Fibroblast of skin of right biceps (primary cell): ENCODE measurements around the gene RNF187.
"Not testable (repeated sequence)": the region's sequence is repeated elsewhere in the genome, so short reads cannot be mapped to it uniquely, and the experiment has no call there.

Experiments used
- DNase-seq: peaks from one replicate; pipeline ENCODE4 v3.0.0-alpha.2; 2013

Gene RNF187

GRCh38 chr1:228488818-228489674, 1.9 kb downstream of the RNF187 start:
- DNase-seq = no peak

GRCh38 chr1:228490120-228491078, 3.2 kb downstream of the RNF187 start:
- peak; percentile 71 for DNase-seq

GRCh38 chr1:228493141-228494043, 6.2 kb downstream of the RNF187 start:
- no peak for DNase-seq

- DNase-seq = no peak
Observed at GRCh38 chr1:228494044-228494353, 6.8 kb downstream of the RNF187 start.

DNA sequence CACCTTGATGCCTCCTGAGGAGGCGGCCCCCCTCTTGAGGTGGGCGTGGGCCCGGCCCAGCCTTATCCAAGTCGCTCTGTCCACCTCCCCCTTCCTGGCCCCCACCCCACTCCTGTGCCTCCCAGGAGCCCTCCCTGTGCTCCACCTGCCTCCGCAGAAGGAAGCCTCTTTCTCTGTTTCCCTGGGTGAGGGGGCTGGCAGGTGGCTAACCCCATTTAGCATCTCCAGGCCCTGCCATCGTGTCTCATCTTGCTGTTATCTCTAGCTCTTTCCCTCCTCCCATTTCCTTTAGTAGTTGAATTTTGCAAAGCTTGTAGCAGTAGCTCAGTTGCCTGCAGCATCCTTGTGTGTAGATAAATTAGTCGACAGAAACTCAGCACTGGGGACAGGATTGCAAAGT, 7.2 kb downstream of the RNF187 start:
- DNase-seq = no peak

GRCh38 chr1:228494970-228495853, 8.0 kb downstream of the RNF187 start:
- DNase-seq = no peak

DNA sequence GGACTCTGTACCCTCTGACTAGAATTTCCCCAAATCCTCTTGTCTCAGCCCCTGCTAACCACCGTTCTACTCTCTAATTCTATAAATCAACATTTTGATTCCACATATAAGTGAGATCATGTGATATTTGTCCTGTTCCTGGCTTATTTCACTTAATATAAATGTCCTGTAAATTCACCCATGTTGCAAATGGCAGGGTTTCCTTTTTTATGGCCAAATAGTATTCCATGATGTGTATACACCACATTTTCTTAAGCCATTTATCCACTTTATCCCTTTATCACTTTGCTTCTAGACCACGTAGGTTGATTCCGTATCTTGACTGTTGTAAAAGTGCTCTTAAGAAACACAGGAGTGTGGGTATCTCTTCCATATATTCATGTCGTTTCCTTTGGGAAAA, 8.9 kb downstream of the RNF187 start:
- DNase-seq = no peak

DNA sequence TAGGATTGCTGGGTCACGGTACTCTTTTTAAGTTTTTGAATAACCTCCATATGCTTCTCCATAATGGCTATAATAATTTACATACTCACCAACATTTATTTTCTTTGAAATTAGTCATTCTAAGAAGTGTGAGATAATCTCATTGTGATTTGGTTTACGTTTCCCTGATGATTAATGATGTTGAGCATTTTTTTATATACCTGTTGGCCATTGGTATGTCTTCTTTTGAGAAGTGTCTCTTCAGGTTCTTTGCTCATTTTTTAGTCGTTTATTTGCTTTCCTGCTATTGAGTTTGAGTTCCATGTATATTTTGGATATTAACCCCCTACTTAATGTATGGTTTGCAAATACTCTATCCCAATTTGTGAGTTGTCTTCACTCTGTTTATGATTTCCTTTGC, 9.3 kb downstream of the RNF187 start:
- DNase-seq = no peak

- no peak for DNase-seq
Observed at GRCh38 chr1:228497206-228497605, 10.0 kb downstream of the RNF187 start.

GRCh38 chr1:228497817-228498216, 10.6 kb downstream of the RNF187 start:
- no peak for DNase-seq

GRCh38 chr1:228500143-228500734, 13.1 kb downstream of the RNF187 start:
- no peak for DNase-seq

DNA sequence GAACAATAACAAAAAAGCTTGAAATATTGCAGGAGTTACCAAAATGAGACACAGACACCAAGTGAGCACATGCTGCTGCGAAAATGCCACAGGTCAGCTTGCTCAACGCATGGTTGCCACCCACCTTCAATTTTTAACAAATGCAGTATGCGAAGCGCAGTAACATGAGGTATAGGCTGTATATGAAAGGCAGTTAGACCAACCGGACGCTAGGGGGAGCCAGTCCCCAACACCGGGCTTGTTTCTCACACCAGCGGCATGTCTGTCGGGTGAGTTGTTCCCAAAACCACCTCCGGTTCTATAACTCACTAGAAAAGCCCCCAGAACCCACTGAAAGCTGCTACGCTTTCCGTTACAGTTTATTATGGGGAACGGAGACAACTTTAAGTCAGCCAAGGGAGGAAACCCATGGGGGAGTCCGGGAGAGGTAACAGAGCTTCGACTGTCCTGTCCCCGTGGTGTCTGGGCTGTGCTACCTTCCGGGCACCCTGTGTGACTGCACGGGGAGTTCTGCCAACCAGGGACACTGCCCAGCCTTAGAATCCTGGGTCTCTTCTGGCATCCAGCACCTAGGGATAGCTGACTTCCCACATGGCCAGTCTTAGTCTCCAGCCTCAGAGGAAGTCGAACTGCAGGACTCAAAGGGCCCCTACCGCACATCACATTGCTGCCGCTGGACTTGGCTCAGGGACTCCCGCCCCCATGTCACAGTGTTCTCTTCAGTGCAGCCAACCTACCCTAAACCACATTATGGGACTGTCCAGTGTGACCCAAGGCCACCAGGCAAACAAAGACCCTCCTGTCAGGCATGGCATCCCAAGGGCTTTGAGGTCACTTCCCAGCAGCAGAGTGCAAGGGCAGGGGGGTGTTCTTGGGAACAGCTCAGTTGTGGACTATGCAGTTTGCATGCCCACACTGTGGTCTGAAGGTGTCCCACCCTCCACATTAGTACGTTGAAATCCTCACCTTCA, 14.0 kb downstream of the RNF187 start:
- peak; percentile 88 for DNase-seq

DNA sequence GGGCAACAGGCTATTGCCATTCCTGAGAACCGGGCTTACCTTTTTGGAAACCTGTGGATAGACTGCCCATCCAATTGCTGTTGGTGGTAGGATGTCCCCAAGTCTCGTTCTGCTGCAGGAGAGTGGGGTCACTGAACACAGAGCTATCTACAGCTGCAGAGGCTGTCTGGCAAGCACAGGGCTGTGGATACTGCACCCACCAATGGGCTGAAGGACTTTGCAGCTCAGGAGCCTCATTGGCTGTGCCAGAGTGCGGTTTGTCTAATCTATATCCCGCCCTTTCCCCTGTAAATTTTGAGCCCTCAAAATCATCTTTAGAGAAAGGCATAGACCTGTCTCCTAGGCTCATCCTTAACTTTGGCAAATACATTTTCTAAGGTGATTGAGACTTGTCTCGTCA, 15.3 kb downstream of the RNF187 start:
- no peak for DNase-seq

DNA sequence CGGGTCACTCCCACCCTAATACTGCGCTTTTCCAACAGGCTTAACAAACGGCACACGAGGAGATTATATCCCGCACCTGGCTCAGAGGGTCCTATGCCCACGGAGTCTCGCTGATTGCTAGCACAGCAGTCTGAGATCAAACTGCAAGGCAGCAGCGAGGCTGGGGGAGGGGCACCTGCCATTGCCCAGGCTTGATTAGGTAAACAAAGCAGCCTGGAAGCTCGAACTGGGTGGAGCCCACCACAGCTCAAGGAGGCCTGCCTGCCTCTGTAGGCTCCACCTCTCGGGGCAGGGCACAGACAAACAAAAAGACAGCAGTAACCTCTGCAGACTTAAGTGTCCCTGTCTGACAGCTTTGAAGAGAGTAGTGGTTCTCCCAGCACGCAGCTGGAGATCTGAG, 18.8 kb downstream of the RNF187 start:
- DNase-seq = not testable (repeated sequence)

DNA sequence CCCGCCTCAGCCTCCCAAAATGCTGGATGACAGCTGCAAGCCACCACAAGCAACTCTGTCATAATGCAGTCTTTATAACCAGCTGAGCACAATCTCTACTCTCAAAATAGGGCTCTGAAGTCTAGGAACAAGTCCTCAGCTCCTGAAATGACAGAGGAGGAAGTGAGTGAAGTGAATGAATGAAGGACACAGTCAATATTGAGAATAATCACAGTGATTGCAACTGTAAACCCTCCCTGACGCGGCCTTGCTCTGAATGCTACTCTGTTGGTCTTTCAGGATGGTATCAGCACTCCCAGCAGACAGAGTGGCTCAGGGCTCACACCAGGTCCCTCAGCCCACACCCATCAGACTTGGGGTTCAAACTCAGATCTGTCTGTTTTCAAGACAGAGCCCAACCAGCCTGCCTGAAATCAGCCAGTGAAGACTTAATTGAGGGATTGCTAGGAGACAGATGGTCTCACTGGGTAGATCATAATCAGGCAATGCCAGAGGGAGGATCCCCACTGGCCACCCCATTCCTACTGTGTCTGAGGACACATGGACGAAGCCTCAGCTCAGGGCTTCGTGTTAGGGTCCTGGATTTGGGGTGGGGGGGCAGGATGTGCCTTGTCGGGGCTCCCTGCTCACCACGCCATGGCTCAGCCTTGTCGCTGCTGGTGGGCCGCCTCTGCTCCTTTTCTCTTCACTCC, 20.9 kb downstream of the RNF187 start:
- DNase-seq = no peak

DNA sequence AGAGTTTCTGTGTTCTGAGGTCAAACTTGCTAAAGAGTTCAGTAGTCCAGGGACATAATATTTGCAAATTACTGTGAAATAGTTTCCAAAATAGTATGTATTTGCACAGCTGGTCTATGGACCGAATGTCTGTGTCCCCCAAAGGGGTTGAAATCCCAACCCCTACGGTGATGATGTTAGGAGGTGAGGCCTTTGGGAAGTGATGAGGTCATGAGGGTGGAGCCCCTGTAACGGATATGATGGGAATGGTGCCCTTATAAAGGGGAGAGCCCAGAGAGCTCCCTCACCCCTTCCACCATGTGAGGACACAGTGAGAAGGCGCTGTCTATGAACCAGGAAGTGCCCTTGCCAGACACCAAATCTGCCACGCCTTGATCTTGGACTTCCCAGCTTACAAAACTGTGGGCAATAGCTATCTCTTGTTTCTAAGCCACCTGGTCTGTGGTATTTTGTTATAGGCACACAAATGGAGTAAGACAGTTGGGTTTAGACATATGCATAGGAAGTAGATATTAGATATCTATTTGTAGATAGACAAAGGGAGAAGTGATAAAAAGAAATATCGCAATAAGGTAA, 21.7 kb downstream of the RNF187 start:
- no peak for DNase-seq

GRCh38 chr1:228510101-228510802, 23.1 kb downstream of the RNF187 start:
- no peak for DNase-seq

- no peak for DNase-seq
Observed at GRCh38 chr1:228510803-228511413, 23.7 kb downstream of the RNF187 start.
